C4-2B (cell line): Measurements from ENCODE around the gene EIF2AK2.
"Not testable (repeated sequence)": the region's sequence is repeated elsewhere in the genome, so short reads cannot be mapped to it uniquely, and the experiment has no call there.

Experiments used
- H3K27ac ChIP-seq: fragments of 450-650 bp; 2 replicates; pipeline ENCODE4 v1.5.1; 2017
- ZFX ChIP-seq: fragments of 450-650 bp; IDR thresholded peaks from 2 replicates; pipeline ENCODE4 v1.6.1; 2017
- TF ChIP-seq, protein P1 (sequence below): fragments of 450-650 bp; conservative IDR thresholded peaks from 2 replicates; pipeline ENCODE4 v1.5.1; 2017; ENCODE audit warnings: mild to moderate bottlenecking

The EIF2AK2 gene

DNA sequence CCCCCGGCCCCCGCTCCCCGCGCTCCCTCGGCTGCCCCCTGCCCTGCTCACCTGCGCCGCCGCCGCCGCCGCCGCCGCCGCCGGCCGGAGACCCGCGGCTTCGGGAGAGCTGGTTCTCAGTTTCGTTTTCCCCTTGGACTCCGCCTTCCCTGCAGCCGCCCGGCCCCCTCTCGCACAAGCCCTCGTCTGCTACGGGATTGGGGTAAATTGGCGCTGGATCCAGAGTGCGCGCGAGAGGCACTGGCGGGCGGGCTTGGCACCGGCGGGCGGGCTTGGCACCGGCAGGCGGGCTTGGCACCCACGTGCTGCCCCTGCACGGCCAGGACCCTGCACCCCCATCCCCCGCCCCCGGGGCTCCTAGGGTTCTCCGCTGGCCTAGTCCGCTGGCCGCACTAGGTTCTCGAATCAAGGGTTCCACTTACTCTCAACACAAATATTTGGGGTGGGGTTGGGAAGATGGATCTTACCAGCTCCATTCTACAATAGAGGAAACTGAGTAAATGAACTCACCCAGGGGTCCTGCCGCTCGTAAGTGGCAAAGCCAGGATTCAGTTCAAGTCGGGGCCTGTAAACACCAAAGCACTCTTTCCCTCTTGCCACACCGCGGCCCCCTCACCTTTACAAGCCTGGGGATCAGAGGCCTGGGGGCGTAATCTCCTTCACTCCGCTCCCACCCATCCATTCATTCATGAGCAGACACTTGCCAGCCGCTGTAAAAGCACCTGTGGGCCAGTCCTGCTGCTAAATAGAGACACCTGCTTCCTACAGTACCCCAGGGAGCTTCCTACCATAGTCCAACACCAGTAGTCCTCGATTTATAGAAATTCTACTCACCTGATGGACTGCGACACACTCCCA is at the start of gene EIF2AK2:
Gene EIF2AK2 (minus strand): TSS at position 124 of the 858 bp plus-strand sequence. CDS start 9,174 bp downstream, outside the sequence.
- TF ChIP-seq, protein P1, sequence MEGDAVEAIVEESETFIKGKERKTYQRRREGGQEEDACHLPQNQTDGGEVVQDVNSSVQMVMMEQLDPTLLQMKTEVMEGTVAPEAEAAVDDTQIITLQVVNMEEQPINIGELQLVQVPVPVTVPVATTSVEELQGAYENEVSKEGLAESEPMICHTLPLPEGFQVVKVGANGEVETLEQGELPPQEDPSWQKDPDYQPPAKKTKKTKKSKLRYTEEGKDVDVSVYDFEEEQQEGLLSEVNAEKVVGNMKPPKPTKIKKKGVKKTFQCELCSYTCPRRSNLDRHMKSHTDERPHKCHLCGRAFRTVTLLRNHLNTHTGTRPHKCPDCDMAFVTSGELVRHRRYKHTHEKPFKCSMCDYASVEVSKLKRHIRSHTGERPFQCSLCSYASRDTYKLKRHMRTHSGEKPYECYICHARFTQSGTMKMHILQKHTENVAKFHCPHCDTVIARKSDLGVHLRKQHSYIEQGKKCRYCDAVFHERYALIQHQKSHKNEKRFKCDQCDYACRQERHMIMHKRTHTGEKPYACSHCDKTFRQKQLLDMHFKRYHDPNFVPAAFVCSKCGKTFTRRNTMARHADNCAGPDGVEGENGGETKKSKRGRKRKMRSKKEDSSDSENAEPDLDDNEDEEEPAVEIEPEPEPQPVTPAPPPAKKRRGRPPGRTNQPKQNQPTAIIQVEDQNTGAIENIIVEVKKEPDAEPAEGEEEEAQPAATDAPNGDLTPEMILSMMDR, result no peak
- TF ChIP-seq ZFX, result peak; percentile 70
- H3K27ac ChIP-seq, result peak within 1 kb of the TSS; percentile 80

DNA sequence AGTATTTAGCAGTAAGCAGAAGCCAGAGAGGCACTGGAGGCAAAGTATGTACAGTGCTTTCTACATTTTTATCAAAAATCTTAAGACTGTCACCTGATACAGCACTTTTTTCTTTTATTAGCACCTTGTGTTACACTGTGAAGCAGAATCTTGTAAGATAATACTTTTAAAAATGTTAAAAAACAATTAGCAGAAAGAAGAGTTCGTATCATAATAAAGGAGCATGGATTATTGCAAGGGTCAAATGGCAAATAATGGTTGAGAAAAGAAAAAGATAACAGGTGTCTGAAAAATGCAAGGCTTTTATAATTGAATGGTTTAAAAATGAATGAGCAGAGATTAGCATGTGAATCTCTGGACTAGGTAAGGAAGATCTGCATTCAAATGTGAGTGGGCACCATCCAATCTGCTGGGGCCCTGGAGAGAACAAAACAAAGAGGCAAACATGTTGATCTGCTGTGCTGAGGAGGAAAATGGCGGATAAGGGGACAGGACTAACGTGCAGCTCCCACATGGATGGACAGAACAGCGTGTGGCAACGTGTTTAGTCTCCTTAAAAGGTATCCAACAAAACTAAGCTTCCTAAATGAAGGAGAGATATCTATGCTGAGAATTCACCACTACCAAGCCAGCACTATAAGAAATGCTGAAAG is 49.0 kb upstream of the EIF2AK2 start:
- H3K27ac ChIP-seq, result no peak overlapping the region

DNA sequence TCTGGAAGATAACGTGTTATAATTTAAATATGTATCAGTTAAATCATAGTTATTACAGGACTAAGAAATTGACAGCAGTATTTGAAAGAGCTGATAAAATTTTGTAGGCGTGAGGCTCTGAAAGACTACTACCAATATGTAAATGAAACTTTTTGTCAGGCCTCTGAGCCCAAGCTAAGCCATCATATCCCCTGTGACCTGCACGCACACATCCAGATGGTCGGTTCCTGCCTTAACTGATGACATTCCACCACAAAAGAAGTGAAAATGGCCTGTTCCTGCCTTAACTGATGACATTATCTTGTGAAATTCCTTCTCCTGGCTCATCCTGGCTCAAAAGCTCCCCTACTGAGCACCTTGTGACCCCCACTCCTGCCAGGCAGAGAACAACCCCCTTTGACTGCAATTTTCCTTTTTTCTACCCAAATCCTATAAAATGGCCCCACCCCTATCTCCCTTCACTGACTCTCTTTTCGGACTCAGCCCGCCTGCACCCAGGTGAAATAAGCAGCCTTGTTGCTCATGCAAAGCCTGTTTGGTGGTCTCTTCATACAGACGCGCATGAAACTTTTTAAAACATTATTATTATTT is 48.4 kb upstream of the EIF2AK2 start:
- not testable (repeated sequence) for H3K27ac ChIP-seq

More for the DNA sequence above, 49.0 kb upstream of the EIF2AK2 start:
- TF ChIP-seq, protein P1, result no peak
- no peak for TF ChIP-seq ZFX

DNA sequence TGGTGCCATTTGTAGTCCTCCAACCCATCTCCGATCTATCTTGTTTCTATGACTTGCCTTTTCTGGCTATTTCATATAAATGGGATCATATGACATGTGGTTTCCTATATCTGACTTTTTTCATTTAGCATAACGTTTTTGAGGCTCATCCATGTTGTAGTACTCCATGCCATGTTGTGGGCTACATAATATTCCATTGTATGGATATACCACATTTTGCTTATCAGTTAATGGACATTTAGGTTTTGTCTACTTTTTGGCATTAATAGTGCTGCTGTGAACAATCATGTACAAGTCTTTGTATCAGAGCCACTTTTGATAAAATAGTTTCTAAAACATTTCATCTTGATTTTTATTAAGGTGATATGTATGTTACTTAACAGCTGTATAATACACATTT is 46.9 kb upstream of the EIF2AK2 start:
- no peak overlapping the region for H3K27ac ChIP-seq
- no peak for TF ChIP-seq ZFX
- TF ChIP-seq, protein P1, result no peak

DNA sequence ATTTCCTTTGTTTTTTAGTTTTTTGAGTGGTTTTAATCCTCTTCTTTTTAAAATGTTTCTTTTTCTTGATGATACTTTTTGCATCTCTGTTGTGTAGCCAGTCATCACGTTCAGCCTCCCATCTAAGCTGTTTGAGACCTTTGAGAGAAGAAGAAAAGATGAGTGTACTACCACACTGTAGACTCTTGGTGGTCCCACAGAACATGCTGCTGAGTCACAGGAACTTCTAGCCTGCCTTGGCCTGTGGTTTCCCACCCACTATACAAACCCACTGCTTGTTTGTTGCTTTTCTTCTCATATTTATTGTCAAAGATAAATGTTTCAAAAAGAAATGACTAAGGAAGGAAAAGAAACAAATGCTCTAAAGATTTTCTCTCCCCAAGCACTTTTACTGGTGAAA is 45.0 kb upstream of the EIF2AK2 start:
- no peak overlapping the region for H3K27ac ChIP-seq
- TF ChIP-seq ZFX, result no peak
- TF ChIP-seq, protein P1, result no peak

DNA sequence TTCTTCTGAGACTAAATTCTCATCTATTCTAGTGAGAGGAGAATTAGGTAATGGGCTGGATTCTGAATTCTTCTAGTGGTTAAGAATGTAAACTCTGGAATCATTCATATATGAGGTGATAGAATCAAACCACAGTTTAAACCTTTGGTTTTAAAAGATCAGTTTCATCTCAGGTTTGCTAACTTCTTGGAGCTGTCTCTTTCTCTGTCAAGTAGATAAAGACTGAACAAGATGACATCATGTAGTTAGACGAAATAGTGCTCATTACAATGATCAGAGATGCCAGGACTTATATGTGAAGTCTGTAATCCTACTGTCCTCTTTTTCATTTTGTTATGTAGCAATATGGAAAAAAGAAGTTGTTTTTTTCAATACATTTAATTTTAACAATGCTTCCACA is 44.4 kb upstream of the EIF2AK2 start:
- no peak overlapping the region for H3K27ac ChIP-seq
- no peak for TF ChIP-seq ZFX
- TF ChIP-seq, protein P1, result no peak

DNA sequence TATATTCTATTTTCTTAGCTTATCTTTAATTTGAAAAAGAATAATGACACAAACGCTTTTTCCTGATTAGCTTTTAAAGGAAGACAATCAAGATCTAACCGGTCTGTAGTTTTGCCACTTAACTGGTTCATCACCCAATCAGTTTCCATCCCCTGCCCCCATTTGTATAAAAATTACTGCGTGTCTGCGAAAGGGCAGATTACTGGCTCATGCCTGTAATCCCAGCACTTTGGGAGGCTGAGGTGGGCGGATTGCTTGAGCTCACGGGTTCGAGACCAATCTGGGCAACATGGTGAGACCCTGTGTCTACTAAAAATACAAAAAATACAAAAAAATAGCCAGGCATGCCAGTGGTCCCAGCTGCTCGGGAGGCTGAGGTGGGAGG is 41.9 kb upstream of the EIF2AK2 start:
- TF ChIP-seq, protein P1, result no peak
- TF ChIP-seq ZFX, result no peak
- H3K27ac ChIP-seq, result no peak overlapping the region
